ENCODE data around the gene NT5DC3. TPM values are rescaled to one million over a fixed set of nuclear protein-coding genes. Genes with fewer than 3 reads are reported as not detected.
A peak's percentile ranks its signal among the peaks of the same experiment; 100 is the strongest.

Gene NT5DC3
- polyA plus RNA-seq, 3 donors, result 0.27 to 4.8 (median 0.93) TPM

GRCh38 chr12:103857164-103857563, 16.1 kb upstream of the NT5DC3 start:
- Mint-ChIP-seq H3K27me3 (ENCODE audit: low read depth in 3 of 3) (peaks cover 0 to 6% (median 0%) of the 10 kb centered on the region in 3 donors), H3K9me3 (no peaks in the 10 kb centered on the region), H3K36me3 (no peaks in the 10 kb centered on the region), H3K27ac (no peak overlapping the region), H3K4me3 (no peak overlapping the region), H3K4me1 (no peaks in the 10 kb centered on the region)
- Histone ChIP-seq H3K9me3 (replicated peaks in 1 of 2; ENCODE audit: control insufficient read depth in 1 of 2, insufficient read depth in 1 of 2, low read length in 2 of 2) (no peaks in the 10 kb centered on the region), H3K79me2 (ENCODE audit: insufficient read depth, low read length) (no peaks in the 10 kb centered on the region), H3K4me1 (ENCODE audit: control insufficient read depth in 1 of 2, insufficient read depth in 2 of 2, low read length in 2 of 2) (no peaks in the 10 kb centered on the region), H3K36me3 (replicated peaks in 1 of 2; ENCODE audit: control insufficient read depth in 1 of 2, insufficient read depth in 2 of 2, low read length in 2 of 2) (no peaks in the 10 kb centered on the region), H4K20me1 (ENCODE audit: insufficient read depth, low read length) (no peaks in the 10 kb centered on the region), H3K9ac (ENCODE audit: insufficient read depth, low read length, poor library complexity, severe bottlenecking) (no peak overlapping the region), H2AFZ (ENCODE audit: insufficient read depth, low read depth, low read length, poor library complexity, severe bottlenecking) (no peak overlapping the region), H3K4me3 (replicated peaks in 1 of 3; ENCODE audit: low read depth in 2 of 3, low read length in 3 of 3) (no peak overlapping the region), H3K27ac (ENCODE audit: low read depth in 1 of 2, low read length in 2 of 2) (no peak overlapping the region), H3K4me2 (replicated peaks; ENCODE audit: extremely low read depth, low read length, poor library complexity, severe bottlenecking) (no peak overlapping the region), H3K27me3 (ENCODE audit: control insufficient read depth in 2 of 2, insufficient read depth in 2 of 2, low read length in 2 of 2) (no peaks in the 10 kb centered on the region)
- TF ChIP-seq, protein P1, sequence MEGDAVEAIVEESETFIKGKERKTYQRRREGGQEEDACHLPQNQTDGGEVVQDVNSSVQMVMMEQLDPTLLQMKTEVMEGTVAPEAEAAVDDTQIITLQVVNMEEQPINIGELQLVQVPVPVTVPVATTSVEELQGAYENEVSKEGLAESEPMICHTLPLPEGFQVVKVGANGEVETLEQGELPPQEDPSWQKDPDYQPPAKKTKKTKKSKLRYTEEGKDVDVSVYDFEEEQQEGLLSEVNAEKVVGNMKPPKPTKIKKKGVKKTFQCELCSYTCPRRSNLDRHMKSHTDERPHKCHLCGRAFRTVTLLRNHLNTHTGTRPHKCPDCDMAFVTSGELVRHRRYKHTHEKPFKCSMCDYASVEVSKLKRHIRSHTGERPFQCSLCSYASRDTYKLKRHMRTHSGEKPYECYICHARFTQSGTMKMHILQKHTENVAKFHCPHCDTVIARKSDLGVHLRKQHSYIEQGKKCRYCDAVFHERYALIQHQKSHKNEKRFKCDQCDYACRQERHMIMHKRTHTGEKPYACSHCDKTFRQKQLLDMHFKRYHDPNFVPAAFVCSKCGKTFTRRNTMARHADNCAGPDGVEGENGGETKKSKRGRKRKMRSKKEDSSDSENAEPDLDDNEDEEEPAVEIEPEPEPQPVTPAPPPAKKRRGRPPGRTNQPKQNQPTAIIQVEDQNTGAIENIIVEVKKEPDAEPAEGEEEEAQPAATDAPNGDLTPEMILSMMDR (IDR thresholded peaks at IDR 0.05), result no peak
- WGBS (ENCODE audit: insufficient coverage), result 100% methylated on average over 2 of the region's 2 CpGs
- intact Hi-C loops (cut with micrococcal nuclease), result no loop called here
- DNase-seq, result no peak

- H3K27ac ChIP-seq (ENCODE audit: low read depth in 1 of 2, low read length in 2 of 2), result no peak overlapping the region
- no peak overlapping the region for H3K4me3 ChIP-seq (replicated peaks in 1 of 3; ENCODE audit: low read depth in 2 of 3, low read length in 3 of 3)
- no peaks in the 10 kb centered on the region for H3K36me3 ChIP-seq (replicated peaks in 1 of 2; ENCODE audit: control insufficient read depth in 1 of 2, insufficient read depth in 2 of 2, low read length in 2 of 2)
- no peak overlapping the region for H3K9ac ChIP-seq (ENCODE audit: insufficient read depth, low read length, poor library complexity, severe bottlenecking)
- TF ChIP-seq, protein P1 (IDR thresholded peaks at IDR 0.05), result no peak
- no peaks in the 10 kb centered on the region for H3K9me3 ChIP-seq (replicated peaks in 1 of 2; ENCODE audit: control insufficient read depth in 1 of 2, insufficient read depth in 1 of 2, low read length in 2 of 2)
- Mint-ChIP-seq H3K27ac (peak overlapping the region in 1 of 7 donors; percentile 18), H3K36me3 (no peaks in the 10 kb centered on the region), H3K4me1 (no peaks in the 10 kb centered on the region), H3K9me3 (no peaks in the 10 kb centered on the region), H3K27me3 (ENCODE audit: low read depth in 3 of 3) (peaks cover 0 to 6% (median 0%) of the 10 kb centered on the region in 3 donors), H3K4me3 (no peak overlapping the region)
- no peak overlapping the region for H3K4me2 ChIP-seq (replicated peaks; ENCODE audit: extremely low read depth, low read length, poor library complexity, severe bottlenecking)
- no peaks in the 10 kb centered on the region for H4K20me1 ChIP-seq (ENCODE audit: insufficient read depth, low read length)
- no CpG with 5 or more reads among the region's 8 CpGs for WGBS (ENCODE audit: insufficient coverage)
- H3K79me2 ChIP-seq (ENCODE audit: insufficient read depth, low read length), result no peaks in the 10 kb centered on the region
- no peaks in the 10 kb centered on the region for H3K27me3 ChIP-seq (ENCODE audit: control insufficient read depth in 2 of 2, insufficient read depth in 2 of 2, low read length in 2 of 2)
- DNase-seq, result no peak
- intact Hi-C loops (cut with micrococcal nuclease), result no loop called here
- H2AFZ ChIP-seq (ENCODE audit: insufficient read depth, low read depth, low read length, poor library complexity, severe bottlenecking), result no peak overlapping the region
- no peaks in the 10 kb centered on the region for H3K4me1 ChIP-seq (ENCODE audit: control insufficient read depth in 1 of 2, insufficient read depth in 2 of 2, low read length in 2 of 2)
These were observed 15.0 kb upstream of the NT5DC3 start for GRCh38 chr12:103855896-103856657.
